GM19043 (cell line): ENCODE data around the gene M1AP.
"Not testable (repeated sequence)": the region's sequence is repeated elsewhere in the genome, so short reads cannot be mapped to it uniquely, and the experiment has no call there.

Experiments
- ATAC-seq: cut with Tn5 transposase; IDR thresholded peaks from one replicate; pipeline ENCODE4 v1.9.1; 2021; ENCODE audit warnings: low read depth; ENCODE audit not compliant: unreplicated experiment

Gene M1AP

GRCh38 chr2:74569686-74570085 is 78.4 kb downstream of the M1AP start:
- ATAC-seq: no peak

- no peak for ATAC-seq
These were observed 80.2 kb downstream of the M1AP start for GRCh38 chr2:74567881-74568280.

- ATAC-seq: no peak
These were observed 81.4 kb downstream of the M1AP start for GRCh38 chr2:74566754-74567085.

GRCh38 chr2:74566076-74566753 is 81.9 kb downstream of the M1AP start:
- ATAC-seq: no peak

- no peak for ATAC-seq
These were observed 83.9 kb downstream of the M1AP start for GRCh38 chr2:74564222-74564621.

- no peak for ATAC-seq
These were observed 85.9 kb downstream of the M1AP start for GRCh38 chr2:74562126-74562775.

- ATAC-seq: not testable (repeated sequence)
These were observed 87.1 kb downstream of the M1AP start for GRCh38 chr2:74561022-74561421.

GRCh38 chr2:74560591-74560990 is 87.5 kb downstream of the M1AP start:
- ATAC-seq: no peak

- no peak for ATAC-seq
These were observed 88.2 kb downstream of the M1AP start for GRCh38 chr2:74559912-74560311.

GRCh38 chr2:74558284-74559230 is 89.6 kb downstream of the M1AP start:
- no peak for ATAC-seq

GRCh38 chr2:74556831-74557370 is 91.2 kb downstream of the M1AP start:
- ATAC-seq: no peak

GRCh38 chr2:74556159-74556558 is 92.0 kb downstream of the M1AP start:
- ATAC-seq: no peak

GRCh38 chr2:74555610-74556103 is 92.5 kb downstream of the M1AP start:
- ATAC-seq: no peak

- ATAC-seq: peak; percentile 35
These were observed 93.2 kb downstream of the M1AP start for GRCh38 chr2:74554820-74555531.

GRCh38 chr2:74553892-74554819 is 94.0 kb downstream of the M1AP start, which contains the start of the genes DOK1 and LOXL3:
Gene DOK1 (plus strand): TSS chr2:74554720. CDS start chr2:74554755, 35 bp downstream.
Gene LOXL3 (minus strand): TSS chr2:74553942. CDS start chr2:74552634, 1,308 bp downstream.
- ATAC-seq: peak; percentile 41

GRCh38 chr2:74552914-74553811 is 95.0 kb downstream of the M1AP start:
- no peak for ATAC-seq

- ATAC-seq: no peak
These were observed 95.9 kb downstream of the M1AP start for GRCh38 chr2:74551942-74552913.
